Measurements from ENCODE around the gene SPCS1.

Gene SPCS1

GRCh38 chr3:52688266-52688665, 17.6 kb upstream of the SPCS1 start:
- Histone ChIP-seq H3K9me3 (ENCODE audit: insufficient read depth, low read length) (no peaks in the 10 kb centered on the region), H3K27ac (ENCODE audit: low read length) (no peak overlapping the region), H4K20me1 (ENCODE audit: insufficient read depth, low read length) (peaks cover 19% of the 10 kb centered on the region), H3K4me2 (ENCODE audit: low read length) (no peak overlapping the region), H3K36me3 (replicated peaks; ENCODE audit: low read depth, low read length) (peaks cover 66% of the 10 kb centered on the region), H3K4me1 (ENCODE audit: low read length) (peaks cover 41% of the 10 kb centered on the region), H2AFZ (ENCODE audit: low read depth, low read length) (no peak overlapping the region), H3K79me2 (ENCODE audit: low read length) (peaks cover 92% of the 10 kb centered on the region), H3K4me3 (ENCODE audit: low read length) (no peak overlapping the region), H3K9ac (ENCODE audit: low read length) (no peak overlapping the region), H3K27me3 (ENCODE audit: low read depth, low read length) (no peaks in the 10 kb centered on the region)
- no peak for TF ChIP-seq EZH2phosphoT487 (IDR thresholded peaks at IDR 0.05; ENCODE audit: low read depth)
- TF ChIP-seq CTCF (IDR thresholded peaks at IDR 0.05; ENCODE audit: low read depth, low read length), result no peak

GRCh38 chr3:52689151-52689550, 16.8 kb upstream of the SPCS1 start:
- Histone ChIP-seq H3K27ac (ENCODE audit: low read length) (no peak overlapping the region; the same call in 1 of the 2 replicates), H3K36me3 (replicated peaks; ENCODE audit: low read depth, low read length) (peaks cover 74% of the 10 kb centered on the region)

GRCh38 chr3:52690560-52690959, 15.3 kb upstream of the SPCS1 start:
- H3K27me3 ChIP-seq (ENCODE audit: low read depth, low read length), result no peaks in the 10 kb centered on the region
- H3K4me3 ChIP-seq (ENCODE audit: low read length), result no peak overlapping the region
- peaks cover 71% of the 10 kb centered on the region for H3K79me2 ChIP-seq (ENCODE audit: low read length)
- H3K36me3 ChIP-seq (replicated peaks; ENCODE audit: low read depth, low read length), result peaks cover 87% of the 10 kb centered on the region
- no peak overlapping the region for H2AFZ ChIP-seq (ENCODE audit: low read depth, low read length)
- peaks cover 34% of the 10 kb centered on the region for H4K20me1 ChIP-seq (ENCODE audit: insufficient read depth, low read length)
- no peak for TF ChIP-seq CTCF (IDR thresholded peaks at IDR 0.05; ENCODE audit: low read depth, low read length)
- no peak for TF ChIP-seq EZH2phosphoT487 (IDR thresholded peaks at IDR 0.05; ENCODE audit: low read depth)
- H3K27ac ChIP-seq (ENCODE audit: low read length), result no peak overlapping the region
- H3K4me1 ChIP-seq (ENCODE audit: low read length), result peaks cover 41% of the 10 kb centered on the region
- no peak overlapping the region for H3K4me2 ChIP-seq (ENCODE audit: low read length)
- H3K9ac ChIP-seq (ENCODE audit: low read length), result no peak overlapping the region
- H3K9me3 ChIP-seq (ENCODE audit: insufficient read depth, low read length), result no peaks in the 10 kb centered on the region

More at GRCh38 chr3:52689151-52689550, 16.8 kb upstream of the SPCS1 start:
- peaks cover 26% of the 10 kb centered on the region for H4K20me1 ChIP-seq (ENCODE audit: insufficient read depth, low read length)
- H3K27me3 ChIP-seq (ENCODE audit: low read depth, low read length), result no peaks in the 10 kb centered on the region
- no peak overlapping the region for H3K4me3 ChIP-seq (ENCODE audit: low read length)
- no peak overlapping the region for H2AFZ ChIP-seq (ENCODE audit: low read depth, low read length)
- no peak for TF ChIP-seq CTCF (IDR thresholded peaks at IDR 0.05; ENCODE audit: low read depth, low read length)
- no peak for TF ChIP-seq EZH2phosphoT487 (IDR thresholded peaks at IDR 0.05; ENCODE audit: low read depth)
- peaks cover 84% of the 10 kb centered on the region for H3K79me2 ChIP-seq (ENCODE audit: low read length)
- no peak overlapping the region for H3K9ac ChIP-seq (ENCODE audit: low read length)
- H3K9me3 ChIP-seq (ENCODE audit: insufficient read depth, low read length), result no peaks in the 10 kb centered on the region
- no peak overlapping the region for H3K4me2 ChIP-seq (ENCODE audit: low read length)
- peaks cover 36% of the 10 kb centered on the region for H3K4me1 ChIP-seq (ENCODE audit: low read length)

- no peaks in the 10 kb centered on the region for H3K27me3 ChIP-seq (ENCODE audit: low read depth, low read length)
These were observed 12.8 kb upstream of the SPCS1 start for GRCh38 chr3:52693071-52693470.

More at GRCh38 chr3:52693071-52693470, 12.8 kb upstream of the SPCS1 start:
- H3K4me3 ChIP-seq (ENCODE audit: low read length), result no peak overlapping the region
- peaks cover 91% of the 10 kb centered on the region for H3K36me3 ChIP-seq (replicated peaks; ENCODE audit: low read depth, low read length)
- no peaks in the 10 kb centered on the region for H3K9me3 ChIP-seq (ENCODE audit: insufficient read depth, low read length)
- H3K27ac ChIP-seq (ENCODE audit: low read length), result no peak overlapping the region
- peaks cover 43% of the 10 kb centered on the region for H4K20me1 ChIP-seq (ENCODE audit: insufficient read depth, low read length)
- H2AFZ ChIP-seq (ENCODE audit: low read depth, low read length), result no peak overlapping the region
- no peak overlapping the region for H3K4me2 ChIP-seq (ENCODE audit: low read length)
- no peak overlapping the region for H3K9ac ChIP-seq (ENCODE audit: low read length)
- TF ChIP-seq CTCF (IDR thresholded peaks at IDR 0.05; ENCODE audit: low read depth, low read length), result no peak
- TF ChIP-seq EZH2phosphoT487 (IDR thresholded peaks at IDR 0.05; ENCODE audit: low read depth), result no peak
- H3K79me2 ChIP-seq (ENCODE audit: low read length), result peaks cover 46% of the 10 kb centered on the region
- peaks cover 49% of the 10 kb centered on the region for H3K4me1 ChIP-seq (ENCODE audit: low read length)

Measured in OCI-LY3 (cell line).